Fibroblast of lung (primary cell): Measurements from ENCODE around the gene DBNDD1. TPM values are rescaled to one million over a fixed set of nuclear protein-coding genes. Genes with fewer than 3 reads are reported as not detected.

Source experiments
- DNase-seq, 2 donors: peaks; one replicate each; pipeline versions ENCODE4 v3.0.0 to v3.0.0-alpha.2; 2010; ENCODE audit warnings: low read depth in 2 of 2
- H2AFZ ChIP-seq: 2 replicates; pipeline ENCODE4 v1.5.1; 2012; ENCODE audit warnings: low read length, control low read depth, inconsistent platforms
- H3K27ac ChIP-seq: 2 replicates; pipeline ENCODE4 v1.5.1; 2011; ENCODE audit warnings: low read length, control low read depth; ENCODE audit not compliant: insufficient read depth
- H3K27me3 ChIP-seq: 2 replicates; pipeline ENCODE4 v1.5.1; 2011; ENCODE audit warnings: mild to moderate bottlenecking, low read length; ENCODE audit not compliant: control insufficient read depth, insufficient read depth
- H3K36me3 ChIP-seq: 2 replicates; pipeline ENCODE4 v1.5.1; 2011; ENCODE audit warnings: low read length; ENCODE audit not compliant: control insufficient read depth, insufficient read depth
- H3K4me1 ChIP-seq: 2 replicates; pipeline ENCODE4 v1.5.1; 2011; ENCODE audit warnings: low read length; ENCODE audit not compliant: control insufficient read depth, insufficient read depth; ENCODE audit errors: extremely low read depth
- H3K4me2 ChIP-seq: 2 replicates; pipeline ENCODE4 v1.5.1; 2011; ENCODE audit warnings: low read length, control low read depth; ENCODE audit not compliant: insufficient read depth; ENCODE audit errors: extremely low read depth
- H3K4me3 ChIP-seq, 4 experiments: fragments of 200-600 bp in 1 of 4; sonication (generic) in 1 of 4; replicated peaks in 1 of 4; 2 replicates each; pipeline ENCODE4 v1.5.1; 2011 to 2016; ENCODE audit warnings: low read length in 4 of 4, low read depth in 3 of 4, mild to moderate bottlenecking in 3 of 4, control low read depth in 2 of 4, inconsistent platforms in 1 of 4, mixed read lengths in 1 of 4; ENCODE audit not compliant: insufficient read depth in 1 of 4; ENCODE audit errors: control extremely low read depth in 1 of 4
- H3K79me2 ChIP-seq: 2 replicates; pipeline ENCODE4 v1.5.1; 2012; ENCODE audit warnings: mild to moderate bottlenecking, low read length, inconsistent platforms; ENCODE audit not compliant: control insufficient read depth, insufficient read depth
- H3K9ac ChIP-seq: 2 replicates; pipeline ENCODE4 v1.5.1; 2011; ENCODE audit warnings: mild to moderate bottlenecking, low read length, control low read depth; ENCODE audit not compliant: insufficient read depth
- H3K9me3 ChIP-seq: 2 replicates; pipeline ENCODE4 v1.5.1; 2012; ENCODE audit warnings: low read depth, low read length; ENCODE audit not compliant: control insufficient read depth, insufficient read depth
- H4K20me1 ChIP-seq: 2 replicates; pipeline ENCODE4 v1.5.1; 2011; ENCODE audit warnings: low read length; ENCODE audit not compliant: control insufficient read depth, insufficient read depth; ENCODE audit errors: extremely low read depth
- CTCF ChIP-seq, 2 donors: IDR thresholded peaks in 1 of 2; conservative IDR thresholded peaks in 1 of 2; 1 replicate in 1 of 2; 2 replicates in 1 of 2; pipeline ENCODE4 v1.5.1; 2011 to 2012; ENCODE audit warnings: low read length in 2 of 2, control low read depth in 1 of 2, inconsistent platforms in 1 of 2, low read depth in 1 of 2, mild to moderate bottlenecking in 1 of 2
- EZH2 ChIP-seq: IDR thresholded peaks from 2 replicates; pipeline ENCODE4 v1.5.1; 2012; ENCODE audit warnings: low read length, control low read depth, mild to moderate bottlenecking; ENCODE audit errors: missing control alignments
- polyA plus RNA-seq, 2 donors: library from polyadenylated mRNA; depleted of rRNA in 1 of 2; stranded (reverse) in 1 of 2; unstranded in 1 of 2; fragments of >200 nt; gene quantifications; 2 replicates each; pipeline ENCODE4 v1.2.1, GENCODE V29; 2011 to 2012; ENCODE audit warnings: missing spikeins in 1 of 2
- total RNA-seq: library from RNA; depleted of rRNA; stranded (reverse); fragments of >200 nt; gene quantifications from 2 replicates; pipeline ENCODE4 v1.2.1, GENCODE V29; 2014

DBNDD1 gene
- total and polyA plus RNA-seq, 2 donors (not counting 1 experiment from before 2014, with no cell fraction given): 2.1 to 3.6 TPM

- H2AFZ ChIP-seq: no peak overlapping the region
- H4K20me1 ChIP-seq: no peaks in the 10 kb centered on the region
- no peak for DNase-seq
- no peaks in the 10 kb centered on the region for H3K9me3 ChIP-seq
- H3K4me1 ChIP-seq: peaks cover 10% of the 10 kb centered on the region
- H3K36me3 ChIP-seq: no peaks in the 10 kb centered on the region
- H3K27ac ChIP-seq: no peak overlapping the region
- no peaks in the 10 kb centered on the region for H3K79me2 ChIP-seq
- H3K4me2 ChIP-seq: peak overlapping the region; percentile 85
- H3K9ac ChIP-seq: no peak overlapping the region
- H3K4me3 ChIP-seq: peak overlapping the region in 1 of 4 experiments; percentile 48
- no peaks in the 10 kb centered on the region for H3K27me3 ChIP-seq
- no peak for TF ChIP-seq CTCF (conservative IDR thresholded peaks at IDR 0.05 in 1 of 2, IDR thresholded peaks at IDR 0.05 in 1 of 2; ENCODE audit: low read depth in 1 of 2, low read length in 2 of 2)
- no peak for TF ChIP-seq EZH2
Observed at GRCh38 chr16:90047714-90048346, 28.6 kb upstream of the DBNDD1 start.

DNA sequence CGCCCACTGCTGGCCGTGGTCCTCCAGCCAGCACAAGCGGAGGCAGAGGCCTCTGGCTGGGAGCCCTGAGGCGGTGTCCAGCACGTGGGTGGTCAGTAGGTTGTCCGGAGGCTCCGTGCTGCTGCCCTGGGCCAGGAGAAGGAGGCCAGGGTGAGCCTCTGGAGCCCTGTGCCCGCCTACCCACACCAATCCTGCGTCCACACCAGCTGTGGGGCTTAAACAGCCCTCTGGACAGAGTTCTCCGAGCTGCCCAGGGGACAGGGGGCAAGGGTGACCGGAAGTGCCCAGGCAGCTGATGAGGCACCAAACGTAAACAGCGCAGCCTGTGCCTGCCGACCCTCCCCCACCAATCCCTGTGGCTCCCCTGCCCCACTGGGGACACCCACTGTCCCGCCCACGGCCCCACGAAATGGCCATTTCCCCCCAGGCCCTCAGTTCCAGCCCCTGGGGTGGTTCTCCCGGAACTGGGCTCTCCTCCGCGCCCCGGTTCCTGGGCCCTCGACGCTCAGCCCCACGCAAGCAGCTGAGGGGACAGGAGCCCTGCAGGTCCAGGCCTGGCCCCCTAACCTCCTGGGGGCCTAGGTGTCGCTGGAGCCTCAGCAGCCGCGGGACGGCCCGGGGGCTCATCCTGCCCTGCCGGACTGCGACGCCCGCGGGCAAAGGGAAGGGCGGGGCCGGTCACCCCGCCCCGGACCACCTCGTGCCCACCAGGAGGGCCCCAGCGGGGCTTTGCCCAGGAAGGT is 27.9 kb upstream of the DBNDD1 start:
- Histone ChIP-seq H4K20me1 (no peaks in the 10 kb centered on the region), H3K36me3 (no peaks in the 10 kb centered on the region), H3K27me3 (no peaks in the 10 kb centered on the region), H3K4me2 (peak overlapping the region; percentile 85), H3K27ac (no peak overlapping the region), H2AFZ (peak overlapping the region; percentile 76), H3K79me2 (no peaks in the 10 kb centered on the region), H3K9ac (no peak overlapping the region), H3K4me1 (peaks cover 10% of the 10 kb centered on the region), H3K4me3 (peak overlapping the region in 3 of 4 experiments; percentile 9 to 48 (median 17)), H3K9me3 (no peaks in the 10 kb centered on the region)
- no peak for TF ChIP-seq EZH2
- no peak for TF ChIP-seq CTCF (conservative IDR thresholded peaks at IDR 0.05 in 1 of 2, IDR thresholded peaks at IDR 0.05 in 1 of 2; ENCODE audit: low read depth in 1 of 2, low read length in 2 of 2)
- peak; percentile 57 to 68 for DNase-seq

DNA sequence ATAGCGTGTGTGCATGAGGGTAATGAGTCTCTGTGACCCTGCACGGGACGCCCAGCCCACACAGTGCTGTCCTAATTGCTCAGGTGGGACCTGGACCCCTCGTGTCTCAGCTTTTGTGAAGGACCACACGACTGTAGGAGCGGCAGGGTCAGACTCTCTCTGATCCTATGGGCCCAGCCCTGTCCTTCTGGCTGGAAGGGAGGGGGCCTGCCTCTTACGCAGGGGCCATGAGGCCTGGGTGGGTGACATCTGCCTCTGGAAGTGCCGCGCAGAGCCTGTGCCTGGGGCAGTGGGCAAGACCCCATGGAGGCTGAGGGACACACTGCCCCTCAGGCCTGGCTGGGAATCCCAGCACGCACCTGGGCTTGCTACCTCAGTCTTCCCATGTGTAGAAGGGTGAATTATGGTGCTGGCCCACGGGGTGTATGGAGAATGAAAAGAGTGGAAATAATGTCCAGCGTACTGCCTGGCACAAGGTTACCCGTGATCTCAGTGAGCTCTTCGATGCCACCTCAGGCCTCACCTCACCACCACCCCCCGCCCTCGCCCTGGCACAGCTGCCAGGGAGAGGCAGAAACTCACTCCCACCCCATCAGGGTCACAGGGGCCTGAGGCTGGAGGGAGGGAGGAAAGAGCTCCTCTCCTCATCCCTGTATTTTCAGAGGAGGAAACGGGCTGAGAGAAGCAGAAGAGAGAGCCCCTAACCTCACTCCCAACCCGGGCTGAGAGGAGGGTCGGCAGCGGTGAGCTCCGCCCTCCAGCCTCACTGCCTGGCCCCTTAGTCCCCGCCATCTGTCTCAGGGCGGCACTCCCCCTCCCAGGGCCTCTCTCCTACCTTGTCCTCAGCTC is 27.1 kb upstream of the DBNDD1 start:
- Histone ChIP-seq H3K4me3 (peak overlapping the region in 1 of 4 experiments; percentile 48), H2AFZ (peak overlapping the region; percentile 76), H3K4me1 (peaks cover 10% of the 10 kb centered on the region), H4K20me1 (no peaks in the 10 kb centered on the region), H3K9me3 (no peaks in the 10 kb centered on the region), H3K27ac (no peak overlapping the region), H3K36me3 (no peaks in the 10 kb centered on the region), H3K9ac (peak overlapping the region; percentile 2), H3K4me2 (peak overlapping the region; percentile 85), H3K27me3 (no peaks in the 10 kb centered on the region), H3K79me2 (no peaks in the 10 kb centered on the region)
- TF ChIP-seq CTCF (conservative IDR thresholded peaks at IDR 0.05 in 1 of 2, IDR thresholded peaks at IDR 0.05 in 1 of 2; ENCODE audit: low read depth in 1 of 2, low read length in 2 of 2) (no peak), EZH2 (no peak)
- DNase-seq: no peak
